T-helper 2 cell treated with Interferon-gamma antibody and Interleukin-4, amounts not matched to agents 5 μg/mL and 100 μg/mL, for 36 hours (primary cell): ENCODE data around the gene ZMYND19.

Source experiments
- DNase-seq: peaks from one replicate; pipeline ENCODE4 v3.0.0; 2021; ENCODE audit warnings: low spot score
- H3K27ac Mint-ChIP-seq: one replicate; pipeline ENCODE4 v1.8.0; 2021; ENCODE audit warnings: mild to moderate bottlenecking, mixed read lengths
- H3K27me3 Mint-ChIP-seq: one replicate; pipeline ENCODE4 v1.8.0; 2021; ENCODE audit warnings: low read depth, mixed read lengths
- H3K36me3 Mint-ChIP-seq: one replicate; pipeline ENCODE4 v1.8.0; 2021; ENCODE audit warnings: low read depth, mixed read lengths
- H3K4me1 Mint-ChIP-seq: one replicate; pipeline ENCODE4 v1.8.0; 2021; ENCODE audit warnings: low read depth, mixed read lengths
- H3K4me3 Mint-ChIP-seq: one replicate; pipeline ENCODE4 v1.8.0; 2022; ENCODE audit warnings: mild to moderate bottlenecking, moderate library complexity, mixed read lengths
- H3K9me3 Mint-ChIP-seq: one replicate; pipeline ENCODE4 v1.8.0; 2021; ENCODE audit warnings: mixed read lengths

Gene ZMYND19

GRCh38 chr9:137620581-137620980 lies 30.3 kb upstream of the ZMYND19 start:
- Mint-ChIP-seq H3K36me3 (peaks cover 19% of the 10 kb centered on the region), H3K27me3 (no peaks in the 10 kb centered on the region), H3K4me3 (peak overlapping the region; percentile 14), H3K9me3 (no peaks in the 10 kb centered on the region), H3K27ac (no peak overlapping the region), H3K4me1 (peaks cover 35% of the 10 kb centered on the region)
- no peak for DNase-seq

- Mint-ChIP-seq H3K4me1 (peaks cover 29% of the 10 kb centered on the region), H3K27me3 (no peaks in the 10 kb centered on the region)
Observed at GRCh38 chr9:137620048-137620405, 29.7 kb upstream of the ZMYND19 start.

GRCh38 chr9:137619240-137620047 lies 29.1 kb upstream of the ZMYND19 start:
- H3K27ac Mint-ChIP-seq: peak overlapping the region; percentile 55
- DNase-seq: no peak
- peaks cover 29% of the 10 kb centered on the region for H3K4me1 Mint-ChIP-seq
- peaks cover 18% of the 10 kb centered on the region for H3K36me3 Mint-ChIP-seq
- no peaks in the 10 kb centered on the region for H3K9me3 Mint-ChIP-seq
- H3K4me3 Mint-ChIP-seq: peak overlapping the region; percentile 83
- no peaks in the 10 kb centered on the region for H3K27me3 Mint-ChIP-seq

More at GRCh38 chr9:137620048-137620405, 29.7 kb upstream of the ZMYND19 start:
- peaks cover 15% of the 10 kb centered on the region for H3K36me3 Mint-ChIP-seq
- DNase-seq: no peak
- H3K27ac Mint-ChIP-seq: peak overlapping the region; percentile 55
- H3K4me3 Mint-ChIP-seq: peak overlapping the region; percentile 83
- H3K9me3 Mint-ChIP-seq: no peaks in the 10 kb centered on the region

- peak within 1 kb of the TSS; percentile 94 for H3K27ac Mint-ChIP-seq
- no peaks in the 10 kb centered on the region for H3K27me3 Mint-ChIP-seq
- H3K4me3 Mint-ChIP-seq: peak within 1 kb of the TSS; percentile 89
- DNase-seq: peak; percentile 93
- H3K36me3 Mint-ChIP-seq: peaks cover 16% of the 10 kb centered on the region
- H3K4me1 Mint-ChIP-seq: peaks cover 27% of the 10 kb centered on the region
- H3K9me3 Mint-ChIP-seq: no peaks in the 10 kb centered on the region
Observed at GRCh38 chr9:137618105-137619067, 28.1 kb upstream of the ZMYND19 start, which contains the start of gene EHMT1. Gene EHMT1, plus strand, starts transcription at chr9:137619005. Its CDS starts 24 bp downstream, at chr9:137619029.

- Mint-ChIP-seq H3K27me3 (no peaks in the 10 kb centered on the region), H3K4me1 (peaks cover 17% of the 10 kb centered on the region), H3K4me3 (no peak overlapping the region), H3K27ac (no peak overlapping the region), H3K9me3 (no peaks in the 10 kb centered on the region), H3K36me3 (peaks cover 16% of the 10 kb centered on the region)
- DNase-seq: no peak
Observed at GRCh38 chr9:137615387-137615871, 25.1 kb upstream of the ZMYND19 start.

GRCh38 chr9:137614631-137615386 lies 24.5 kb upstream of the ZMYND19 start:
- H3K27ac Mint-ChIP-seq: no peak overlapping the region
- H3K4me1 Mint-ChIP-seq: peaks cover 13% of the 10 kb centered on the region
- H3K36me3 Mint-ChIP-seq: peaks cover 13% of the 10 kb centered on the region
- H3K4me3 Mint-ChIP-seq: no peak overlapping the region
- no peak for DNase-seq
- no peaks in the 10 kb centered on the region for H3K27me3 Mint-ChIP-seq
- no peaks in the 10 kb centered on the region for H3K9me3 Mint-ChIP-seq

- H3K36me3 Mint-ChIP-seq: peaks cover 13% of the 10 kb centered on the region
- H3K27me3 Mint-ChIP-seq: no peaks in the 10 kb centered on the region
- H3K27ac Mint-ChIP-seq: no peak overlapping the region
- H3K4me3 Mint-ChIP-seq: no peak overlapping the region
- H3K9me3 Mint-ChIP-seq: no peaks in the 10 kb centered on the region
- H3K4me1 Mint-ChIP-seq: peaks cover 13% of the 10 kb centered on the region
- DNase-seq: no peak
Observed at GRCh38 chr9:137613738-137614523, 23.6 kb upstream of the ZMYND19 start.

GRCh38 chr9:137613259-137613658 lies 22.9 kb upstream of the ZMYND19 start:
- no peak overlapping the region for H3K27ac Mint-ChIP-seq
- no peaks in the 10 kb centered on the region for H3K27me3 Mint-ChIP-seq

GRCh38 chr9:137612741-137613142 lies 22.4 kb upstream of the ZMYND19 start:
- no peak for DNase-seq
- Mint-ChIP-seq H3K36me3 (peaks cover 12% of the 10 kb centered on the region), H3K4me3 (no peak overlapping the region), H3K4me1 (peaks cover 11% of the 10 kb centered on the region), H3K27me3 (no peaks in the 10 kb centered on the region), H3K9me3 (no peaks in the 10 kb centered on the region), H3K27ac (no peak overlapping the region)

More at GRCh38 chr9:137613259-137613658, 22.9 kb upstream of the ZMYND19 start:
- H3K36me3 Mint-ChIP-seq: peaks cover 16% of the 10 kb centered on the region
- H3K9me3 Mint-ChIP-seq: no peaks in the 10 kb centered on the region
- no peak overlapping the region for H3K4me3 Mint-ChIP-seq
- peaks cover 13% of the 10 kb centered on the region for H3K4me1 Mint-ChIP-seq
- DNase-seq: no peak

- H3K36me3 Mint-ChIP-seq: peaks cover 11% of the 10 kb centered on the region
- no peak overlapping the region for H3K27ac Mint-ChIP-seq
- no peak for DNase-seq
- H3K27me3 Mint-ChIP-seq: no peaks in the 10 kb centered on the region
- H3K4me3 Mint-ChIP-seq: no peak overlapping the region
- peaks cover 11% of the 10 kb centered on the region for H3K4me1 Mint-ChIP-seq
- no peaks in the 10 kb centered on the region for H3K9me3 Mint-ChIP-seq
Observed at GRCh38 chr9:137611623-137612609, 21.6 kb upstream of the ZMYND19 start.

GRCh38 chr9:137610944-137611343 lies 20.6 kb upstream of the ZMYND19 start:
- Mint-ChIP-seq H3K4me1 (peaks cover 15% of the 10 kb centered on the region), H3K4me3 (no peak overlapping the region), H3K27me3 (no peaks in the 10 kb centered on the region), H3K36me3 (peaks cover 12% of the 10 kb centered on the region), H3K9me3 (no peaks in the 10 kb centered on the region), H3K27ac (no peak overlapping the region)
- no peak for DNase-seq
